HG03108 (cell line): Measurements from ENCODE around the gene RRAGD.

ENCODE experiments used
- ATAC-seq: cut with Tn5 transposase; IDR thresholded peaks from one replicate; pipeline ENCODE4 v1.9.1; 2021; ENCODE audit warnings: moderate library complexity; ENCODE audit not compliant: unreplicated experiment

The RRAGD gene

DNA sequence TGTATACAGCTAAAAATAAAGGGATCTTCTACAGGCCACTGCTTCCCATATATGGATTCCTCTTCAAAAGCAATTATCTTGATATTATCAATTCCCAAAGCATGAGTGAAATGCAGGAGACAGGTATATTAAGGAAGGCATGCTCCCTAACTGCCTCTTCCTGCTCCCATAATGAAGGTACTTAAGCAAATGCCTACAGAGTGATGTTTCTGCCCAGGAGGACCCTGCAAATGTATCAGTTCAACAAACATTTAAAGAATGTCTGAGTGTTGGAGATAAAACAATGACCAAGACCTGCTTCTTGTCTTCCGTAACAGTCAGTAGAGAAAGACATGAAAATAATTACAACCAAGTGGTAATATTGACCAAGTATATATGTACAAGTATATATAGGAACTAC, 63.7 kb downstream of the RRAGD start:
- ATAC-seq, result no peak

DNA sequence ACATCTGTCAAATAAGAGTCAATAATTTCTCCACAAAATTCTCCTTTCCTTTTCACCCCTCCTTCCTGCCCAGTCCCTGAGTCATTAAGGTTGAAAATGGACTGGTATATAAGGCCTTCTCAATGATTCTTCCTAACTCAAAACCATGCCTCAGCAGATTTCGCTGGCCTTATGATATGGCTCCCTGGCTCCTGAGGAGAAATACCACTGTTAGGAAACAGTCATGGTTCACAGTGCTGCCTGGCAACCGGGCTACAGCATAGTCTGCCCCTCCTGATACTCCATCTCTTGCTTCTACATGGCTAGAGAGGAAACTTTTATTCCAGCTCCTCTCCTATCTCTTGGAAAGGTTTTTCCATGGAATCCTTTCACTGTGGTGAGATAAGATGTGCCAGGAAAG, 64.2 kb downstream of the RRAGD start:
- no peak for ATAC-seq

DNA sequence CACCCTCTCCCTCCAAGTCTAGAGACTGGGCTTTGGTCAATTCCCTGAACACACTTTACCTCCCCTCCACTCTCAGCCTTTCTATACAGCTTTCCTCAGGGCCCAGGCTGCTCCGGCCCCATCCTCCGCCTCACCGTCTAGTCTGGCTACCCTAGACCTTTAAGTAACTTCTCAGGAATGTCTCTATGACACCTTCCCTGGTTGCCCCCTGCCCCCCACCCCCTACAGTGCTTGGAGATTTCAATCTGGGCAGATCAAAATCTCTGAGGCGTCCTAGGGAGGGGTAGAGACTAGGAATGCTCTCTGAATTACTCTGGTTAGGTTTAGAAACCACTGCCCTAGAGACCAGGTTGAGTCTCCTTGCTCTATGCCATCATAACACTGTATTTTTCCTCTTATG, 65.6 kb downstream of the RRAGD start:
- no peak for ATAC-seq

DNA sequence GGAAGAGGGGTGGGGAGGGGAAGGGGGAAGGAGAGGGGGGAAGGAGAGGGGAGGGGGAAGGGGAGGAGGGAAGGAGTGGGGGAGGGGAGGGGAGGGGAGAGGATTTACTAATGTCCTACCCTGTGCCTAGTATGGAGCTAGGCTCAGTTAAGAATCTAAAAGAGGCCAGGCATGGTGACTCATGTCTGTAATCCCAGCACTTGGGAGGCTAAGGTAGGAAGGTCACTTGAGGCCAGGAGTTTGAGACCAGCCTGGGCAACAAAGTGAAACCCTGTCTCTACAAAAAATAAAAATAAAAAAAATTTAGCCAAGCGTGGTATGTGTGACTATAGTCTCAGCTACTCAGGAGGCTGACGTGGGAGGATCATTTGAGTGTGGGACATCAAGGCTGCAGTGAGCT, 72.5 kb downstream of the RRAGD start:
- no peak for ATAC-seq

DNA sequence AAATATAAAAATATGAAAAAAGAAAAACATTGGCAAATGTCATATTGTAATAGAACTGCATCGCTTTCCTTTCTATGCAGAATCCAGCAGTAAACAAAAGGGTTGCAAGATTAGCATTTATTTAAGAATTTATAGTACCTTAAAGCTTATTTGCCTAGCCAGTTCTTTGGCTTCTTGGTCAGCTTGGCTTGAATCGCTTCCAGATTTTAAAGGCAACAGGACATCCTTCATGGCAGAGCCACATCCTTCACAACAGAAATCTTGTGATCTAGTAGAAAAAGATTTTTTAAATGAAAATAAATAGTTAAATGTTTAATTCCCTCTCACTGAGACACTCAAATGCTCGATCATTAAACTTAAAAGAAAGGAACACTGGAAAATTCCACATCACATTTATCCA, 76.9 kb downstream of the RRAGD start:
- ATAC-seq, result no peak

DNA sequence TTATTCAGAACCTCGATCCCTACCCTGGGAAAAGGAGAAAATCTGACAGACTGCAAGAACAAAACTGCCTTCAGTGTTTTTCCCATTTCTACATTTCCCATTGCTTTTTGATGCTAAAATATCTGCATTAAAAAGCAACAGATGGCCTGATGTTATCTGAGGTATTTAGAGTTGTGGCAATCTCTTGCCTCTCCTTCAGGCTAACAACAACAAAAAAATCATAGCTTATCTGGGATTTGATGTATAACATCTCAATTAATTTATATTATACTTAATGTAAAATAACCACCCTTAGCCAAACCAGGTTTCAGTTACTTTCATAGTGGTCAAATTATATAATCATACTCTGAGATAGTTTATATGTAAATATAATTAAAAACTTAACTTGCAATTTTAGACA, 81.2 kb downstream of the RRAGD start:
- no peak for ATAC-seq

DNA sequence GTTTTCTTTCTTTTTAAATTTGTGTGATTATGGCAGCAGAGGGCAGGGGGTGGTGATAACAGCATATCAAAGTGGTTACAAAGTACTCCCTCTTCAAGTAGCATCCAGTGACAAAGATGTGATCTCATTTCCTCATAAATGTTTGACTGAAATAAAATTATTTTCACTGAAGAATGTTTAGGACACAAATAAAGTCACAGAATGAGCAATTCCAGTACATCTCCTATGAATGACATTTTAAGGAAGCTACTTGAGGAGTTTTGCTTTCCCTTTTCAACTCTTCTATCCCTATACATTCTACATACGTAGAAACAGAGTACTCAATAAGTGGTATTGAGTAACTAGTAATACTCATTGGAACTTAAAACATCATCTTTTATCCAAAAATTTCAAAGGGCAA, 83.1 kb downstream of the RRAGD start:
- ATAC-seq, result no peak

DNA sequence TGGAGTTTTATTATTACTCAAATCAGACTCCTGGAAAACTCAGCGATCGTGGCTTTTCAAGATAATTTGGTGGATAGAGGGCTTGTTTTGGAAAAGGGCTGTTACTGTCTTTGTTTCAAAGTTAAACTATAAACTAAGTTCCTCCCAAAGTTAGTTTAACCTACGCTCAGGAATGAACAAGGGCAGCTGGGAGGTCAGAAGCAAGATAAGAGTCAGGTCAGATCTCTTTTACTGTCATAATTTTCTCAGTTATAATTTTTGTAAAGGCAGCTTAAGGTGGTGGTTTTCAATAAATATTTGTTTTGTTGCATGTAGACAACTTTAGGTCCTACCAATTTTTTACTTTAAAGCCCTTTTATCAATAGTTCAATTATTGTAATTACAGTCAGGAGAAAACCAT, 87.8 kb downstream of the RRAGD start:
- no peak for ATAC-seq

DNA sequence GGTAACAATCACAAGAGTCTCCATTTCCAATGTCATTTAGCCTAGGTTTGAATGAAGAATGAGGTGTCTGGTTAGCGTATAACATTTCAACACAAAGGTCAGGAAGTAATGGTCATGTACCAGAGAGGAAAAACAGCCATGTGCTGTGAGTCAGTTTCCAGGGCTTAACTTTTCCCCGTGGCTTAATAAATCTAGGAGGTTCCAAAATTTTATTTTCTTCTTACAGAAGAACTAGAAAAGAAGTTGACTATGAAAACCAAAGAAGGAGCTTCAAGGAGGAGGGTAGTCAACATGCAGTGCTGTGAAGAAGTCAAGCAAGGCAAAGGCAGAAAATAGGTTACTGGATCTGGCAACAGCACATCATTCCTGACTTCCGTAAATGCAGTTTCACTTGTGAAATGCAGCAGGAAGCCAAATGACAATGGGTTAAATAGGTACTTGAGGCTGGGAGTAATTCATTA, 88.5 kb downstream of the RRAGD start:
- ATAC-seq, result no peak

DNA sequence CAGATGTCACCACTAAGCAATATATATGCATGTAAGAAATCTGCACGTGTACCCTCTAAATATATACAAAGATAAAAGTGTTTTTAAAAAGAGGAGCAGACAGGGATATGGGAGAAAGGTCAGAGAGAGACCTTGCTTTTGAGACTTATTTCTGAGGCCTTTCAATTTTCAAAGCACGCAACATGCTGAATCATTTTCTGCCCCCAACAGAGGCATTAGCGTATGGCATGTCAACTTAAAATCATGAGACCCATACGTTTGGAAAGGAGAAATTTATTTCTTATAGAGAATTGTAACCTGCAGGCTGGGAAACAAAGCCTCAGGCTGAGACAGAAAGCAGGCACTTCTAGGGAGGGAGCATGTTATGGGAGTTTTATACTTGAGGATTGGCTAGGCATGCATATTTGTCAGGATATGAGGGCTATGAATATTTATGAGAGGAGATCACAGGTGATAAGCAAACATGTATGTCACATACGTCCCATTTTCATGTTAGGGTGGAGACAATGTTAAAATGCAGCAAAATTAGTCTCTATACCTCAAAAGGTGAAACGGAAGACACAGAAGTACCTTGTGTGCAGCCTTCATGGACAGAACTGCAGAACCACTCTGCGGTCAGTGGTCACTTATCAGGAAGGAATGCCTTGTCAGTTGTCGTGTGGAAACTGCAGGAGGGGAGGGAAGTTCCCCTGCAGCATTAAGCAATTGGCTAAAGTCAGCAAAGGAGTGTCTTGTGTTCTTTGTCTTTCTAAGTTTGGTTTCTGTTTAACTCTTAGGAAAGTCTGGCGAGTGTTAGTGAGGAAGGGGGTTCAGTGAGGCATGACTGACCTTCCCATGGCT, 90.7 kb downstream of the RRAGD start:
- ATAC-seq, result no peak

DNA sequence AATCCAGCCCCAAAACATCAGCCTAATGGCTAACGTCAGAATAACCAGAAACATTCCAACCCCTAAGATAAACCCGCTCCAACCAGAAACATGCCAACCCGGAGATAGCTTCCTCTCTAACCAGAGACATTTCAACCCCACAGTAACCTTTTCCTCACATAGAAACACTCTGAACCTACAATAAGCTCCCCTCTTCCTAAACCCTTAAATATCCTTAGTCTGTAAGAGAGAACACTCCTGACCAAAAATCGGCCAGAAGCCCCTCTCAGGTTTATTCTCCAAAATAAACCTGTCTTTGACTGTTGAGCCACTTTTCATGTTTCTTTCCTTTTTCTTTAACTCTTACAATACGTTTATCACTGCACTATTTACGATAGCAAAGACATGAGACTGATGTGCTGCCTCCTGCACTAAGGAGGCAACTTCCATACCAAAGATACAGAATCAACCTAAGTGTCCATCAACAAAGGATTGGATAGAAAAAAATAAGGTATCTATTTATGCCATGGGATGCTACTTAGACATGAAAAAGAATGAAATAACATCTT, 92.0 kb downstream of the RRAGD start:
- no peak for ATAC-seq

DNA sequence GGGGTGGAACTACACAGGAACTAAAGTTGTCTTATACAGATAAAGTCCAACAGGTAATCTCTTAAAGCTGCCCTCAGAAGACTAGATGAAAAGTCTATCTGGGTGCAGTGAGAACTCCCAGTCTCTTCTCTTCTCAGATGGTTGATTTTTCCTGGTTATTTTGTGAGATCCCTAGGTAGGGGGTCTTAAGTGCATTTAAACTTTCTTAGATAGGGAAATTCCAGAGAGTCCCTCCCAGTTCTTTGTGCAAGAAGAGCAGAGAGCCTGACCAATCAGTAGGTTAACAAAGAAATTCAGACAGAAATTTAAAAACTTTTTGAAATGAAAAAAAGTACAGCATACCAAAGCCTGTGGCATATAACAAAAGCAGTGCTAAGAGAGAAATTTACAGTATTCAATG, 95.0 kb downstream of the RRAGD start:
- no peak for ATAC-seq

DNA sequence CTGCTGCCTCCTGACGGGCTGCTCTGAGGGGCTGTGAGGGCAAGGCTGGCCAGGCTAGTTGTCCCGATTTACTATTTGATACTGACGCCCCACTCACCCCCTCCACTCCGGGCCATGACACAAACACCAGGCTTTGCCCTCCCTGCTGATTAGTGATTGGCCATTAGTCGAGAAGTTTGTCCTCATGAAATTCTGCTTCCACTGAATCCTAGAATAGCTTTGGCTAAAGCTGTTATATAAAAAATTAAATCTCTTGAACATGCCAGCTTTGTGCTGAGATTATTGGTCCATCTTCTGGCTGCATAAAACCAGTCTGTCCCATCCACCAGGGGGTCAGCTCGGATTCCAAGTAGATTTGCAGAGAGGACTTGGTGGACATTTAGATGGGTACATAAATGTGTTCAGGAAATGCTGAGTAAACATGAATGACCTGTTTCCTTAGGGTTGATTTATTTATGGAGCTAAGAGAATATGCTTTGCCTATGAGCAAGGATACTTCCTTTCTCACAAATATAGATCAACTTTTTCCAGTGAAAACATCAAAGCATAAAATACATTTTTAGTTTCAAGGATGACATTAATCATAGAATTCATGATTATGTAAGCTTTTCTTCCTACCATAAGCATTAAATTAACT, 96.7 kb downstream of the RRAGD start, which contains the start of gene GABRR2:
Gene GABRR2 (minus strand): TSS at position 51 of the 637 bp plus-strand sequence. CDS start 134 bp downstream, outside the sequence.
- no peak for ATAC-seq

DNA sequence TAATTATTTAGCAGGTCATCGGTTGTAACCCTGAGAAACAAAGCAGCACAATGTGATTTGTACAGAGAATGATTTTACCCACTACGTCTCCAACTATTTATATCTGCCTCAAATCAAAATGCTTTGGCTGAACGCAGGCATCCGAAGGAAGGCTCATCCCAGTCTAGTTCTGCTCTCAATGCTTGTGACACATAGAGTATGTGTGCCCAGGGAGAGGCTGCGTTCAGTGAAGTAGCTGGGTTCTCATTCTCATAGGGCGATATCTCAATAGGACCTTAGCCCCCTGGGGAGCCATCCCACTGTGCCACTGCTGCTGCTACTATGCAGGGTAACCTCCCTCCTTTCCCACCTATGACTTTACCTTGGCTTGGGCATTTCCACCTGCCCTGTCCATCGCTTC, 97.4 kb downstream of the RRAGD start:
- no peak for ATAC-seq
